Natural killer cell (primary cell): Measurements from ENCODE around the gene ATP8B1. TPM values are rescaled to one million over a fixed set of nuclear protein-coding genes. Genes with fewer than 3 reads are reported as not detected.
"Not testable (repeated sequence)": the region's sequence is repeated elsewhere in the genome, so short reads cannot be mapped to it uniquely, and the experiment has no call there.

Experiments used
- ATAC-seq, 3 donors: fragments of 150-1000 bp in 2 of 3; fragments of 200-7000 bp in 1 of 3; cut with Tn5 transposase; 1 replicate in 1 of 3; 2 replicates in 2 of 3; pipeline ENCODE4 v1.10.0; 2021; ENCODE audit warnings: mild to moderate bottlenecking in 2 of 3, moderate library complexity in 2 of 3
- DNase-seq, 2 donors: peaks; one replicate each; pipeline versions ENCODE4 v3.0.0 to v3.0.0-alpha.2; 2013 to 2021; ENCODE audit warnings: mixed read lengths in 1 of 2
- H3K27ac ChIP-seq: one replicate; pipeline ENCODE4 v1.5.1; 2013; ENCODE audit warnings: mild to moderate bottlenecking, low read length
- H3K27me3 ChIP-seq: one replicate; pipeline ENCODE4 v1.6.1; 2013; ENCODE audit warnings: low read length; ENCODE audit not compliant: control insufficient read depth, insufficient read depth
- H3K36me3 ChIP-seq: one replicate; pipeline ENCODE4 v1.6.1; 2013; ENCODE audit warnings: low read length; ENCODE audit not compliant: control insufficient read depth, insufficient read depth
- H3K4me1 ChIP-seq: one replicate; pipeline ENCODE4 v1.6.1; 2013; ENCODE audit warnings: low read length; ENCODE audit not compliant: control insufficient read depth, insufficient read depth
- H3K4me3 ChIP-seq: one replicate; pipeline ENCODE4 v1.5.1; 2013; ENCODE audit warnings: low read length
- H3K9me3 ChIP-seq: one replicate; pipeline ENCODE4 v1.6.1; 2013; ENCODE audit warnings: low read length; ENCODE audit not compliant: control insufficient read depth, insufficient read depth
- H3K27ac Mint-ChIP-seq, 2 donors: one replicate each; pipeline ENCODE4 v1.8.0; 2022; ENCODE audit warnings: mild to moderate bottlenecking in 2 of 2, mixed read lengths in 2 of 2, moderate library complexity in 1 of 2
- H3K27me3 Mint-ChIP-seq, 2 donors: one replicate each; pipeline ENCODE4 v1.8.0; 2022; ENCODE audit warnings: low read depth in 2 of 2, mixed read lengths in 2 of 2
- H3K36me3 Mint-ChIP-seq: one replicate; pipeline ENCODE4 v1.8.0; 2022; ENCODE audit warnings: mixed read lengths
- H3K4me1 Mint-ChIP-seq, 2 donors: one replicate each; pipeline ENCODE4 v1.8.0; 2022; ENCODE audit warnings: mixed read lengths in 2 of 2
- H3K4me3 Mint-ChIP-seq: one replicate; pipeline ENCODE4 v1.8.0; 2022; ENCODE audit warnings: mild to moderate bottlenecking, moderate library complexity, mixed read lengths
- H3K9me3 Mint-ChIP-seq, 2 donors: one replicate each; pipeline ENCODE4 v1.8.0; 2022; ENCODE audit warnings: mixed read lengths in 2 of 2
- WGBS: methylation state at CpG from one replicate; pipeline ENCODE4 v1.1.7; 2013; ENCODE audit warnings: missing lambda C conversion rate; ENCODE audit not compliant: insufficient coverage; 5-methylcytosine and 5-hydroxymethylcytosine counted together
- intact Hi-C: fragments of 100-400 bp; cut with micrococcal nuclease; formaldehyde crosslinking; loops from one replicate; pipeline ENCODE4 v1.14.2; 2022
- total RNA-seq, 4 donors: library from RNA; stranded (reverse); fragments of 120-200 nt in 1 of 4; gene quantifications; one replicate each; pipeline versions ENCODE4 v1.2.3 to v1.2.4, GENCODE V29; 2013 to 2022
- TF ChIP-seq, protein P1 (sequence below): fragments of 200-600 bp; IDR thresholded peaks from one replicate; pipeline ENCODE4 v1.8.0; 2022; ENCODE audit warnings: antibody characterized with exemption

Gene ATP8B1
- total RNA-seq, 3 donors from 2014 or later (not counting 1 experiment from before 2014, with no cell fraction given), result not detected

DNA sequence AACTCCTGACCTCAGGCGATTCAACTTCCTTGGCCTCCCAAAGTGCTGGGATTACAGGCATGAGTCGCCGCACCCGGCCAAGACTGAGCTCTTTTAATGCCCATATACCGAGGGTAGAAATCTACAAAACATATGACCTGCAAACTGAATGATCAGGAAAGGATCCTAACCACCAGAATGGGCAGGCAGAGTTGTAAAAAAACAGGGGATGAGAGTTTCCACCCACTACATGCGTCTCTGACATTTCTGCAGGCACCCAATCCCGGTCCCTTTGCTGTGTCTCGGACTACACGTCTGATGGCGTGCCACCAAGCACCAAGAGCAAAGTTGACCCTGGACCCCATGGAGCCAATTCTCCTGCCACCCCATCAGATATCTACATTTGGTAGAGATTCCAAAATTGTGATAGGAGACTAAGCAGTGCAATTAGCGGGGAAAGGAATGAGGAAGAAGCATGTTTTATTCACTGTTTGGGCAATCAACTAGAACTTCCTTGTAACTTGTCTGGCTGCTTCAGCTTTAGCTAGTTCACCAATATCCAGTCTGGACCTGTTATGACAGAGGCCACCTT, 74.1 kb downstream of the ATP8B1 start:
- no peak for DNase-seq
- no peak overlapping the region for H3K27ac ChIP-seq
- intact Hi-C loops, result no loop called here
- H3K9me3 ChIP-seq, result peaks cover 17% of the 10 kb centered on the region
- H3K36me3 Mint-ChIP-seq, result no peaks in the 10 kb centered on the region
- no peaks in the 10 kb centered on the region for H3K4me1 ChIP-seq
- TF ChIP-seq, protein P1, sequence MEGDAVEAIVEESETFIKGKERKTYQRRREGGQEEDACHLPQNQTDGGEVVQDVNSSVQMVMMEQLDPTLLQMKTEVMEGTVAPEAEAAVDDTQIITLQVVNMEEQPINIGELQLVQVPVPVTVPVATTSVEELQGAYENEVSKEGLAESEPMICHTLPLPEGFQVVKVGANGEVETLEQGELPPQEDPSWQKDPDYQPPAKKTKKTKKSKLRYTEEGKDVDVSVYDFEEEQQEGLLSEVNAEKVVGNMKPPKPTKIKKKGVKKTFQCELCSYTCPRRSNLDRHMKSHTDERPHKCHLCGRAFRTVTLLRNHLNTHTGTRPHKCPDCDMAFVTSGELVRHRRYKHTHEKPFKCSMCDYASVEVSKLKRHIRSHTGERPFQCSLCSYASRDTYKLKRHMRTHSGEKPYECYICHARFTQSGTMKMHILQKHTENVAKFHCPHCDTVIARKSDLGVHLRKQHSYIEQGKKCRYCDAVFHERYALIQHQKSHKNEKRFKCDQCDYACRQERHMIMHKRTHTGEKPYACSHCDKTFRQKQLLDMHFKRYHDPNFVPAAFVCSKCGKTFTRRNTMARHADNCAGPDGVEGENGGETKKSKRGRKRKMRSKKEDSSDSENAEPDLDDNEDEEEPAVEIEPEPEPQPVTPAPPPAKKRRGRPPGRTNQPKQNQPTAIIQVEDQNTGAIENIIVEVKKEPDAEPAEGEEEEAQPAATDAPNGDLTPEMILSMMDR, result no peak
- peaks cover 0 to 12% of the 10 kb centered on the region in 2 donors for H3K4me1 Mint-ChIP-seq
- no peaks in the 10 kb centered on the region for H3K27me3 ChIP-seq
- no peak overlapping the region for H3K4me3 ChIP-seq
- ATAC-seq, result no peak
- peaks cover 4 to 9% of the 10 kb centered on the region in 2 donors for H3K9me3 Mint-ChIP-seq
- H3K27me3 Mint-ChIP-seq, result no peaks in the 10 kb centered on the region
- 66% methylated on average over 11 of the region's 11 CpGs for WGBS
- H3K36me3 ChIP-seq, result no peaks in the 10 kb centered on the region
- H3K27ac Mint-ChIP-seq, result no peak overlapping the region
- H3K4me3 Mint-ChIP-seq, result no peak overlapping the region

DNA sequence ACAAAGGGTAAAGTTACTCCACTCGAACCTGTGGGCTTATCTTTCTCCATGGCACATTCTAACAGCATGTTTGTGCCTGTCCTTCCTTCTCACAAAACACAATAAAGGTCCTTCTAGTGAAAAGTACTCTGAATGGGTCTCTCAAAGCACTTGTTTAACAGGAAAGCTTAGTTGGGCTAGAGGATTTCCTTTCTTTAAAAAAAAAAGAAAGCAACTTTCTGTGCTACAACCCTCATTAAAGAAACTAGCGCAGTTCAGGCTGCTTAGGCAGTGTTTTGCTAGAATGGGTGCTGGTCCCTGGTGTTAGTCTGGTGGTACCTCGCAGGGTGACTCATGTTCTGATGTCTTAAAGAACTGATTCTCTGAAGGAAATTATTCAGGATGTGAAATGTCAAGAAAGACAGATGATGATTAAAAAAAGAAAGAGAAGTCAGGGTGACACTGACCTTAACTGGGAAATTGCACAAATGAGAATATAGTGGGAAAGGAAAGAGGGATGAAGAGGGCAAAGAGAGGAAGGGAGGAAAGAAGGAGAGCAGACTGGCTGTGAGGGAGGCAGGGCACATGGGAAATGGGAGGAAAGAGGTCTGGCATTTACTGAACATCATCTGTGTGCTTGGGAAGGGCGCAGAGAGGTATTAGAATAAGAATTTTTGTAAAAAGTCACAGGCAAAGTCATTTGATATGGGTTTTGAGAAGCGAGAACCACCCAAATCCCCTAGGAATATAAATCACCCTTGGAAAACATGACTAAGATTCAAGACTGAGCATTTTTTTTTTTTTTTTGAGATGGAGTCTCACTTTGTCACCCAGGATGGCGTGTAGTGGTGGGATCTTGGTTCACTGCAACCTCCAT, 74.9 kb downstream of the ATP8B1 start:
- Histone ChIP-seq H3K36me3 (no peaks in the 10 kb centered on the region), H3K4me1 (no peaks in the 10 kb centered on the region), H3K9me3 (peaks cover 17% of the 10 kb centered on the region), H3K4me3 (no peak overlapping the region), H3K27ac (no peak overlapping the region), H3K27me3 (no peaks in the 10 kb centered on the region)
- DNase-seq (no peak), ATAC-seq (no peak)
- intact Hi-C loops, result no loop called here
- Mint-ChIP-seq H3K36me3 (no peaks in the 10 kb centered on the region), H3K9me3 (peaks cover 4 to 9% of the 10 kb centered on the region in 2 donors), H3K27me3 (no peaks in the 10 kb centered on the region), H3K4me1 (peaks cover 0 to 12% of the 10 kb centered on the region in 2 donors), H3K27ac (no peak overlapping the region), H3K4me3 (no peak overlapping the region)
- TF ChIP-seq, protein P1, result no peak
- WGBS, result 42% methylated on average over 4 of the region's 6 CpGs

DNA sequence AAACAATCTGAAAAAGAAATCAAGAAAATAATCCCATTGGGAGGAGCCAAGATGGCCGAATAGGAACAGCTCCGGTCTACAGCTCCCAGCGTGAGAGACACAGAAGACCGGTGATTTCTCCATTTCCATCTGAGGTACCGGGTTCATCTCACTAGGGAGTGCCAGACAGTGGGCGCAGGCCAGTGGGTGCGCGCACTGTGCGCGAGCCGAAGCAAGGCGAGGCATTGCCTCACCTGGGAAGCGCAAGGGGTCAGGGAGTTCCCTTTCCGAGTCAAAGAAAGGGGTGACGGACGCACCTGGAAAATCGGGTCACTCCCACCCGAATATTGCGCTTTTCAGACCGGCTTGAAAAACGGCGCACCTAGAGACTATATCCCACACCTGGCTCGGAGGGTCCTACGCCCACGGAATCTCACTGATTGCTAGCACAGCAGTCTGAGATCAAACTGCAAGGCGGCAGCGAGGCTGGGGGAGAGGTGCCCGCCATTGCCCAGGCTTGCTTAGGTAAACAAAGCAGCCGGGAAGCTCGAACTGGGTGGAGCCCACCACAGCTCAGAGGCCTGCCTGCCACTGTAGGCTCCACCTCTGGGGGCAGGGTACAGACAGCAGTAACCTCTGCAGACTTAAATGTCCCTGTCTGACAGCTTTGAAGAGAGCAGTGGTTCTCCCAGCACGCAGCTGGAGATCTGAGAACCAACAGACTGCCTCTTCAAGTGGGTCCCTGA, 83.7 kb downstream of the ATP8B1 start:
- H3K4me3 Mint-ChIP-seq, H3K4me3 ChIP-seq, H3K27ac Mint-ChIP-seq, H3K27ac ChIP-seq, intact Hi-C loops, H3K4me1 Mint-ChIP-seq, DNase-seq, H3K27me3 Mint-ChIP-seq, H3K36me3 ChIP-seq, H3K4me1 ChIP-seq, H3K27me3 ChIP-seq, ATAC-seq, H3K9me3 ChIP-seq: not testable (repeated sequence)
- Mint-ChIP-seq H3K36me3 (peaks cover 34% of the 10 kb centered on the region), H3K9me3 (peaks cover 10 to 21% of the 10 kb centered on the region in 2 donors)
- WGBS, result 96% methylated on average over 23 of the region's 31 CpGs

DNA sequence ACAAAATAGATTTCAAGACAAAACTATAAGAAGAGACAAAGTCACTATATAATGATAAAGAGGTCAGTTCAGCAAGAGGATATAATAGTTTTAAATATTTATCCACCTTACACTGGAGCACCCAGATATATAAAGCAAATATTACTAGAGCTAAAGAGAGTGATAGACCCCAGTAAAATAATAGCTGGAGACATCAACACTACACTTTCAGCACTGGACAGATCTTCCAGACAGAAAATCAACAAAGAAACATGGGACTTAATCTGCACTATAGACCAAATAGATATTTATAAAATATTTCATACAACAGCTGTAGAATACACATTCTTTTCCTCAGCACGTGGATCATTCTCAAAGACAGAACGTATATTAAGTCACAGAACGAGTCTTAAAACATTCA, 86.6 kb downstream of the ATP8B1 start:
- H3K4me1 Mint-ChIP-seq, result peaks cover 0 to 9% of the 10 kb centered on the region in 2 donors
- H3K27me3 ChIP-seq, result no peaks in the 10 kb centered on the region
- H3K27ac Mint-ChIP-seq, result no peak overlapping the region
- H3K4me1 ChIP-seq, result no peaks in the 10 kb centered on the region
- H3K27ac ChIP-seq, result no peak overlapping the region
- WGBS, result no CpG with 5 or more reads among the region's 3 CpGs
- peaks cover 10% of the 10 kb centered on the region for H3K9me3 ChIP-seq
- peaks cover 34% of the 10 kb centered on the region for H3K36me3 Mint-ChIP-seq
- no peak overlapping the region for H3K4me3 ChIP-seq
- peaks cover 12 to 24% of the 10 kb centered on the region in 2 donors for H3K9me3 Mint-ChIP-seq
- no peaks in the 10 kb centered on the region for H3K36me3 ChIP-seq
- DNase-seq (no peak), ATAC-seq (no peak)
- H3K4me3 Mint-ChIP-seq, result no peak overlapping the region
- no peaks in the 10 kb centered on the region for H3K27me3 Mint-ChIP-seq
- intact Hi-C loops, result no loop called here
- TF ChIP-seq, protein P1, result no peak
